Keratinocyte (primary cell): ENCODE results near the gene ROMO1. TPM values are rescaled to one million over a fixed set of nuclear protein-coding genes. Genes with fewer than 3 reads are reported as not detected.

Source experiments
- DNase-seq: peaks from one replicate; pipeline ENCODE4 v3.0.0-alpha.2; 2011; ENCODE audit warnings: low read depth, missing footprints, low spot score
- FAIRE-seq: peaks from 2 replicates; lab custom pipeline; 2011; peaks lifted over from hg19 to GRCh38; lab: Jason Lieb, UNC
- H2AFZ ChIP-seq: 2 replicates; pipeline ENCODE4 v1.6.0; 2012; ENCODE audit warnings: low read length, control low read depth, inconsistent platforms; ENCODE audit not compliant: control insufficient read depth
- H3K27ac ChIP-seq: 2 replicates; pipeline ENCODE4 v1.5.1; 2011; ENCODE audit warnings: low read length; ENCODE audit not compliant: control insufficient read depth, insufficient read depth
- H3K27me3 ChIP-seq: 3 replicates; pipeline ENCODE4 v1.6.0; 2011; ENCODE audit warnings: low read length; ENCODE audit not compliant: control insufficient read depth, insufficient read depth; ENCODE audit errors: extremely low read depth
- H3K36me3 ChIP-seq, 2 experiments: 2 replicates in 1 of 2; 3 replicates in 1 of 2; pipeline ENCODE4 v1.5.1; 2011; ENCODE audit warnings: low read length in 2 of 2, mild to moderate bottlenecking in 1 of 2; ENCODE audit not compliant: control insufficient read depth in 2 of 2, insufficient read depth in 2 of 2; ENCODE audit errors: extremely low read depth in 1 of 2
- H3K4me1 ChIP-seq: 3 replicates; pipeline ENCODE4 v1.5.1; 2011; ENCODE audit warnings: low read length; ENCODE audit not compliant: control insufficient read depth, insufficient read depth; ENCODE audit errors: extremely low read depth
- H3K4me2 ChIP-seq: 3 replicates; pipeline ENCODE4 v1.6.0; 2011; ENCODE audit warnings: low read depth, low read length; ENCODE audit not compliant: control insufficient read depth, insufficient read depth; ENCODE audit errors: extremely low read depth
- H3K4me3 ChIP-seq, 3 experiments: fragments of 200-600 bp in 1 of 3; sonication (generic) in 1 of 3; 2 replicates in 2 of 3; 3 replicates in 1 of 3; pipeline ENCODE4 v1.5.1; 2011 to 2016; ENCODE audit warnings: low read length in 3 of 3, mild to moderate bottlenecking in 3 of 3, control low read depth in 2 of 3, inconsistent platforms in 1 of 3, low read depth in 1 of 3, mixed read lengths in 1 of 3, mixed run types in 1 of 3, moderate library complexity in 1 of 3; ENCODE audit not compliant: control insufficient read depth in 2 of 3, insufficient read depth in 2 of 3; ENCODE audit errors: extremely low read depth in 1 of 3
- H3K79me2 ChIP-seq: 2 replicates; pipeline ENCODE4 v1.6.0; 2012; ENCODE audit warnings: low read length; ENCODE audit not compliant: control insufficient read depth, insufficient read depth
- H3K9ac ChIP-seq: 3 replicates; pipeline ENCODE4 v1.6.0; 2011; ENCODE audit warnings: low read length; ENCODE audit not compliant: control insufficient read depth, insufficient read depth; ENCODE audit errors: extremely low read depth
- H3K9me1 ChIP-seq: 3 replicates; pipeline ENCODE4 v1.6.0; 2011; ENCODE audit warnings: low read length; ENCODE audit not compliant: control insufficient read depth, insufficient read depth; ENCODE audit errors: extremely low read depth
- H3K9me3 ChIP-seq: 2 replicates; pipeline ENCODE4 v1.5.1; 2012; ENCODE audit warnings: low read depth, low read length; ENCODE audit not compliant: control insufficient read depth
- H4K20me1 ChIP-seq: 3 replicates; pipeline ENCODE4 v1.6.0; 2011; ENCODE audit warnings: low read length; ENCODE audit not compliant: control insufficient read depth, insufficient read depth; ENCODE audit errors: extremely low read depth
- EZH2 ChIP-seq: IDR thresholded peaks from one replicate; pipeline ENCODE4 v1.6.1; 2012; ENCODE audit warnings: inconsistent platforms, mild to moderate bottlenecking, low read length, moderate library complexity
- dilution Hi-C: fragments of 300-500 bp; cut with MboI; formaldehyde crosslinking; loops from one replicate; pipeline ENCODE4 v1.7.0; 2020; ENCODE audit warnings: low sequenced_read_pairs; ENCODE audit not compliant: extremely low pct_ligation_motif_present
- polyA plus RNA-seq, 5 experiments: library from polyadenylated mRNA; depleted of rRNA in 3 of 5; stranded (reverse) in 3 of 5; stranded (forward) in 1 of 5; unstranded in 1 of 5; fragments of >200 nt; gene quantifications; 1 replicate in 1 of 5; 2 replicates in 3 of 5; 3 replicates in 1 of 5; pipeline versions ENCODE4 v1.2.1 to v1.2.3, GENCODE V29; 2011 to 2012; ENCODE audit warnings: missing spikeins in 2 of 5, low read depth in 1 of 5, low replicate concordance in 1 of 5
- TF ChIP-seq, protein P1 (sequence below), 3 experiments: IDR thresholded peaks in 1 of 3; conservative IDR thresholded peaks in 1 of 3; optimal IDR thresholded peaks in 1 of 3; 2 replicates in 2 of 3; 3 replicates in 1 of 3; pipeline versions ENCODE3 to v1.5.1; 2011; ENCODE audit warnings: low read length in 3 of 3, mild to moderate bottlenecking in 3 of 3, moderate library complexity in 2 of 3, control low read depth in 1 of 3, inconsistent platforms in 1 of 3; ENCODE audit not compliant: insufficient read depth in 2 of 3; ENCODE audit errors: extremely low read depth in 1 of 3

Gene ROMO1
- polyA plus RNA-seq, 1 donor (not counting 4 experiments of a cell fraction or from before 2014, with no cell fraction given) = 195 TPM

DNA sequence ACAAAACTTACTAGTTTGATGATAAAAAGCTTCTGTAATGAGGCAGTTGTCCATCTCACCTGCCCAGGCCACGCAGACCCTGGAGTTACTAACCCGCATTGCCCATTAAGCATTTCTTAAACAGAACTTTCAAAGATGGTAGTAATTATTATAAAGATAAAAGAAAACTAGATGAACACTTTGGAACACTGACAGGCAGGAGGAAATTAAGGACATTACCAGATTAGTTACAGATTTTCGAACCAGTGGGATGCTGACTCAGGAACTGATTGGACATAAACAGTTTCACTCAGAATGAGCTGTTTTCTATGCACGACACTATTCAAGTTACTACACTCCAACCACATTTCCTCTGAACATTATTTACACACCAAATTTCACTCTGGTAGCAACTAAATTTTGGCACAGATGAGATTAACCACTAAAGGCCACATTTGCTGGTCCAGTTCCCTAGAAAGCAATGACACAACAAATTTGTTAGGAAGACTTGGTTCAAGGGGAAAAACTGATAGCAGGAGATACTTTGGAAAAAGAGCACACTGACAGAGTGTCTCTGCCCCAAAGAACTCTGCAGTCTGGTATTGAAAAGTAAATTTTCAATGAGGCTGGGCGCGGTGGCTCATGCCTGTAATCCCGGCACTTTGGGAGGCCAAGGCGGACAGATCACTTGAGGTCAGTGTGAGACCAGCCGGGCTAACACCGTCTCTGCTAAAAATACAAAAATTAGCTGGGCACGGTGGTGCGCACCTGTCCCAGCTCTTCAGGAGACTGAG lies 3.0 kb downstream of the ROMO1 start:
- no peaks in the 10 kb centered on the region for H3K9me1 ChIP-seq
- no peak for TF ChIP-seq EZH2
- TF ChIP-seq, protein P1, sequence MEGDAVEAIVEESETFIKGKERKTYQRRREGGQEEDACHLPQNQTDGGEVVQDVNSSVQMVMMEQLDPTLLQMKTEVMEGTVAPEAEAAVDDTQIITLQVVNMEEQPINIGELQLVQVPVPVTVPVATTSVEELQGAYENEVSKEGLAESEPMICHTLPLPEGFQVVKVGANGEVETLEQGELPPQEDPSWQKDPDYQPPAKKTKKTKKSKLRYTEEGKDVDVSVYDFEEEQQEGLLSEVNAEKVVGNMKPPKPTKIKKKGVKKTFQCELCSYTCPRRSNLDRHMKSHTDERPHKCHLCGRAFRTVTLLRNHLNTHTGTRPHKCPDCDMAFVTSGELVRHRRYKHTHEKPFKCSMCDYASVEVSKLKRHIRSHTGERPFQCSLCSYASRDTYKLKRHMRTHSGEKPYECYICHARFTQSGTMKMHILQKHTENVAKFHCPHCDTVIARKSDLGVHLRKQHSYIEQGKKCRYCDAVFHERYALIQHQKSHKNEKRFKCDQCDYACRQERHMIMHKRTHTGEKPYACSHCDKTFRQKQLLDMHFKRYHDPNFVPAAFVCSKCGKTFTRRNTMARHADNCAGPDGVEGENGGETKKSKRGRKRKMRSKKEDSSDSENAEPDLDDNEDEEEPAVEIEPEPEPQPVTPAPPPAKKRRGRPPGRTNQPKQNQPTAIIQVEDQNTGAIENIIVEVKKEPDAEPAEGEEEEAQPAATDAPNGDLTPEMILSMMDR (optimal IDR thresholded peaks at IDR 0.05 in 1 of 3, IDR thresholded peaks at IDR 0.05 in 1 of 3, conservative IDR thresholded peaks at IDR 0.05 in 1 of 3; ENCODE audit: extremely low read depth in 1 of 3, insufficient read depth in 2 of 3, low read length in 3 of 3) = no peak
- no peak for FAIRE-seq
- H3K36me3 ChIP-seq = peaks cover 18 to 23% of the 10 kb centered on the region in 2 experiments
- no peak overlapping the region for H3K4me3 ChIP-seq
- H2AFZ ChIP-seq = no peak overlapping the region
- H4K20me1 ChIP-seq = peaks cover 11% of the 10 kb centered on the region
- H3K27me3 ChIP-seq = no peaks in the 10 kb centered on the region
- H3K9ac ChIP-seq = no peak overlapping the region
- H3K27ac ChIP-seq = no peak overlapping the region
- dilution Hi-C loops = no loop called here
- H3K79me2 ChIP-seq = peaks cover 33% of the 10 kb centered on the region
- H3K4me2 ChIP-seq = no peak overlapping the region
- H3K4me1 ChIP-seq = peaks cover 17% of the 10 kb centered on the region
- DNase-seq = no peak
- H3K9me3 ChIP-seq = no peaks in the 10 kb centered on the region

- no peak overlapping the region for H2AFZ ChIP-seq
- no peak overlapping the region for H3K9ac ChIP-seq
- no peak for FAIRE-seq
- TF ChIP-seq EZH2 = no peak
- TF ChIP-seq, protein P1 (optimal IDR thresholded peaks at IDR 0.05 in 1 of 3, IDR thresholded peaks at IDR 0.05 in 1 of 3, conservative IDR thresholded peaks at IDR 0.05 in 1 of 3; ENCODE audit: extremely low read depth in 1 of 3, insufficient read depth in 2 of 3, low read length in 3 of 3) = no peak
- no peaks in the 10 kb centered on the region for H3K9me1 ChIP-seq
- H3K27me3 ChIP-seq = no peaks in the 10 kb centered on the region
- no peak for DNase-seq
- H3K4me3 ChIP-seq = no peak overlapping the region
- H4K20me1 ChIP-seq = peaks cover 11% of the 10 kb centered on the region
- no peaks in the 10 kb centered on the region for H3K9me3 ChIP-seq
- peaks cover 14% of the 10 kb centered on the region for H3K4me1 ChIP-seq
- peaks cover 18 to 19% of the 10 kb centered on the region in 2 experiments for H3K36me3 ChIP-seq
- H3K27ac ChIP-seq = no peak overlapping the region
- H3K4me2 ChIP-seq = no peak overlapping the region
- peaks cover 26% of the 10 kb centered on the region for H3K79me2 ChIP-seq
- dilution Hi-C loops = no loop called here
Observed at GRCh38 chr20:35702824-35703695, 3.9 kb downstream of the ROMO1 start.
